GDM1 (cell line): ENCODE data around the gene CWC22.
"Not testable (repeated sequence)": the region's sequence is repeated elsewhere in the genome, so short reads cannot be mapped to it uniquely, and the experiment has no call there.

Source experiments
- DNase-seq: peaks from one replicate; lab custom pipeline; 2025; lab: John Stamatoyannopoulos, UW

CWC22 gene

GRCh38 chr2:180006781-180007579, at the start of gene CWC22:
TSS of gene CWC22 (minus strand) at chr2:180007297. CDS start at chr2:179993341, 13,956 bp downstream.
- DNase-seq, result peak; percentile 89

- no peak for DNase-seq
Observed at GRCh38 chr2:180056367-180057118, 49.4 kb upstream of the CWC22 start.

DNA sequence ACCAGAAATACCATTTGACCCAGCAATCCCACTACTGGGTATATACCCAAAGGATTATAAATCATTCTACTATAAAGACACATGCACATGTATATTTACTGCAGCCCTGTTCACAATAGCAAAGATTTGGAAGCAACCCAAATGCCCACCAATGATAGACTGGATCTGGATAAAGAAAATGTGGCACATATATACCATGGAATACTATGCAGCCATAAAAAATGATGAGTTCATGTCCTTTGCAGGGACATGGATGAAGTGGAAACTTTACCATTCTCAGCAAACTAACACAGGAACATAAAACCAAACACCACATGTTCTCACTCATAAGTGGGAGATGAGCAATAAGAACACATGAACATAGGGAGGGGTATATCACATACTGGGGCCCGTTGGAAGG, 47.5 kb upstream of the CWC22 start:
- not testable (repeated sequence) for DNase-seq

DNA sequence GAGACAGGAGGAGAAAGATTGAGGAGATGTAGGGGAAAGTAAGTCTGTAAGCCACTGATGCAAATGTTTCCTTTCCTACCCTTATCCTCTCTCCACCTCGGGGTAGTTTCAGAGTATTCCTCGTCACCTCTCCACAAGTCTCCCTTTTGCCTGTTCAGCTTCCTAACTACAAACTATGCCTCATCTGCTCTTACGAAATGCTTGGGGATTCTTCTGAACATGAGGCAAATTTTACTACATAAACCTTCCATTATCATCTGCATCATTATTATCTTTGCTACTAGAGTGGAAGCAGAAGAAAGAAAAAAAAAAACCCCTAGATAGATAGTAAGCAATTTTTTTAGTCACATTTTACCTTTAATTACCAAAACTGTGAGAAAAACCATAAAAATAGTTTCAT, 43.1 kb upstream of the CWC22 start:
- DNase-seq, result no peak

DNA sequence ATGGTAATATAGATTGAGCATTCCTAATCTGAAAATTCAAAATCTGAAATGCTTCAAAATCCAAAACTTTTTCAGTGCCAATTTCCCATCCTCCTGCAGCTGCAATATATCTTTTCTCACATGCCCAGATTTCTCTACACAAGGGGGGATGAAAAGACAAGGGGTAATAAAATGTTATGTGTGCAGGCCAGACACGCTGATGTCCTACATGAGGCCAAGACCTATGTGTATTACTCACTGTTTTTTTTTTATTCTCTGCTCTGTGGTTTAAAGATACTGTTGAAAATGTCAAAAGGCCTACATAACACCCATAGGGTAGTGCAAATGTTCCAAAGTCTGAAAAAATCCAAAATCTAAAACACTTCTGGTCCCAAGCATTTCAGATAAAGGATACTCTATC, 41.2 kb upstream of the CWC22 start:
- no peak for DNase-seq

- no peak for DNase-seq
Observed at GRCh38 chr2:180046776-180047175, 39.7 kb upstream of the CWC22 start.

- DNase-seq, result no peak
Observed at GRCh38 chr2:180046202-180046601, 39.1 kb upstream of the CWC22 start.

DNA sequence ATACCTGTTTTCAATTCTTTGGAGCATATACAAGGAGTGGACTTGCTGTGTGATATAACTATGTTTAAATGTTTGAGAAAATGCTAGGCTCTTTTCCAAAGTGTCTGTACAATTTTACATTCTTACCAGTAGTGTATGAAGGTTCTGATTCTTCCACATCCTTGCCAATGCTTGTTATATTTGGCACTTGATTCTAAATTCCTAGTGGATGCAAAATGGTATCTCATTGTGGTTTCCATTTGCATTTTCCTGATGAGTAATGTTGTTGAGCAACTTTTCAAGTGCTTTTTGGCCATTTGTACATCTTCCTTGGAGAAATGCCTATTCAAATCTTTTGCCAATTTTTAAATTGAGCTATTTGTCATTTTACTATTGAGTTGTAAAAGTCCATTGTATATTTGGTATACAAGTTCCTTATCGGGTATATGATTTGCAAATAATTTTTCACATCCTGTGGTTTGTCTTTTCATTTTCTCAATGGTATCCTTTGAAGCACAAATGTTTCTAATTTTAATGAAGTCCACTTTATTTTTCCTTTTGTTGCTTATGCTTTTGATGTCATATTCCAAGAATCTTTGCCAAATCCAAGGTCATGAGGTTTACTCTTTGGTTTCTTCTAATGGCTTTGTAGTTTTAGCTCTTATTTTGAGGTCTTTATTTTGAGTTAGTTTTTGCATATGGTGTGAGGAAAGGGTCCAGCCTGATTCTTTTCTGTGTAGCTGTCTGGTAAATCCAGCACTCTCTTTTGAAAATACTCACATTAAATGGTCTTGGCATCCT, 33.2 kb upstream of the CWC22 start:
- DNase-seq, result no peak

- DNase-seq, result no peak
Observed at GRCh38 chr2:180038997-180039396, 31.9 kb upstream of the CWC22 start.

DNA sequence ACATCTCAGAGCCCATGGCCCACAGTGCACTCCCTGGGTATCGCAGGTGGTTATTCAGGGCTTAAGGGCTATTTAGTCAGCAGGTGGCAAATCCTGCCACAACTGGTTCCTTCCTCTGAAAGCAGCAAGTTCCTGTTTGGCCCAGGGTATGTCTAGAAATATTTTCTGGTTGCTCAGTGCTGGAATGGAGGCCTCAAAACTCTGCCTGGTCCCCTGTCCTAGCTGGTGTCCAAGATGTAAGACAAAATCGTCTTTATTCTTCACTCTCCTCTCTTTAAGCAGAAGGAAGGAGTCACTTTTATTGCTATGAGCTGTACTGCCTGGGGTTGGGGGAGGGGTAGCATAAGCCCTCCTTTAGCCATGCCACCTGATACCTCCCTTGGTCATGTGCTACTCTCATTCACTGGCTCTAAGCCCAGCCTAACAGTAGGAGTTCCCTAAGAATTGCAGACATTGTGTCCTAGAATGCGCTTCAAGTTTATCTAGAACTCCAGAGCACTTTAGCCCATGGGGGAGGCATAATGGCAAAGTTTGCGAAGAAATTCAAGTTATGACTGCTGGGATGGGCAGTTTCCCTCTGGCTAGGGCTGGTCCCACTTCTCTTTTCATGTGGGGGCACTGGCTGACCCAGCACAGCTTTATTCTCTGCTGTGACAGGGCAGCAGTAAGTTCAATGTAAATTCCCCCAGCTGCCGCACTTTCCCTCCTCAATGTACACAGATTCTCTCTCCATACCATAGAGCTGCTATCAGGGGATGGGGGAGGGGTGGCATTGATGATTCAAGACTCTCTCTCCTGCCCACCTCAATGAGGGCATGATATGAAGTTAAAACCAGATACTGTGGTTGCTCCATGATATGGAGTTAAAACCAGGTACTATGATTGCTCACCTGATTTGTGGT, 27.1 kb upstream of the CWC22 start:
- DNase-seq, result peak; percentile 38

DNA sequence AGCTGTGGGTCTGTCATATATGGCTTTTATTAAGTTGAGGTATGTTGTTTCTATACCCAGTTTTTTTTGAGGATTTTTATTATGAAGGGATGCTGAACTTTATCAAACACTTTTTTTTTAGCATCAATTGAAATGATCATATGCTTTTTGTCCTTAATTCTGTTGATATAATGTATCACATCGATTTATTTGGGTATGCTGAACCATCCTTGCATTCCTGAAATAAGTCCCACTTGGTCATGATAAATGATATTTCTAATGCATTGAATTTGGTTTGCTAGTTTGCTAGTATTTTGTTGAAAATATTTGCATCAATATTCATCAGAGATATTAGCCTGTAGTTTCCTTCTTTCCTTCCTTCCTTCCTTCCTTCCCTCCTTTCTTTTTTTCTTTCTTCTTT, 22.5 kb upstream of the CWC22 start:
- no peak for DNase-seq

GRCh38 chr2:180021850-180022249, 14.8 kb upstream of the CWC22 start:
- DNase-seq, result no peak

DNA sequence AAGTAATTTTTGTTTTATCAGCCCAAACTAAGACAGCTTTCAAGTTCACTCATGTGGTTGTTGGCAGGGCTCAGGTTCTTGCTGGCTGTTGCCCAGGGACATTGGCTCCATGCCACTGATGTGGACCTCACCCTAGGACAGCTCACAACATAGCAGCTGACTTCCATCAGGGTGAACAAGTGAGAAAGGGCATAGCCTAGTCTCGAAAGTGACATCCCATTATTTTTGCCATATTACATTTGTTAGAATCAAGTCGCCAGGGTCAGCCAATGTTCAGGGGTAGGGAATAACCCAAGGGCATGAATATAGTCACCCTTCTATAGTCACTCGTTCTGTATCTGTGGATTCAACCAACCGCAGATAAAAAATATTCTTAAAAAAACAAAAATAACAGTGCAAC, 10.7 kb upstream of the CWC22 start:
- DNase-seq, result no peak

GRCh38 chr2:180016937-180017336, 9.8 kb upstream of the CWC22 start:
- no peak for DNase-seq

GRCh38 chr2:180015951-180016709, 9.0 kb upstream of the CWC22 start:
- DNase-seq, result no peak

DNA sequence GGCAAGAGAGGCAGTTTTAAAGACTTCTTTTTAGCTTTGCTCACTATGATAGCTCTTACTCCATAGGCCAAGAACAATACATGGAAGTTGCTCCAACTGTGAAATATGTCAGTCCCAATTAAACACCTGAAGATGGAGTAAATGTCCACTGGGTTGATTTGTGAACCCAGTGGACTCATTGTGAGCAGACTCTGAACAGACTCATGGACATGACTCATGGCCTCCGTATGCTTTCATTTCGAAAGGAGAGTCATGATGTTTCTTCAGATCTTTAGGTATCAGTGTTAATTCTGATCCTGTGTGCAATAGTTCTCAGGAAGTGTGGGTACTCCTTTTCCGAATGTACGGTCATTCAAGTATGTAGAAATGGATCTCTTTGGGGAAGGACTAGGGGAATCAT, 5.4 kb upstream of the CWC22 start:
- DNase-seq, result no peak

- no peak for DNase-seq
Observed at GRCh38 chr2:180010701-180011100, 3.6 kb upstream of the CWC22 start.

DNA sequence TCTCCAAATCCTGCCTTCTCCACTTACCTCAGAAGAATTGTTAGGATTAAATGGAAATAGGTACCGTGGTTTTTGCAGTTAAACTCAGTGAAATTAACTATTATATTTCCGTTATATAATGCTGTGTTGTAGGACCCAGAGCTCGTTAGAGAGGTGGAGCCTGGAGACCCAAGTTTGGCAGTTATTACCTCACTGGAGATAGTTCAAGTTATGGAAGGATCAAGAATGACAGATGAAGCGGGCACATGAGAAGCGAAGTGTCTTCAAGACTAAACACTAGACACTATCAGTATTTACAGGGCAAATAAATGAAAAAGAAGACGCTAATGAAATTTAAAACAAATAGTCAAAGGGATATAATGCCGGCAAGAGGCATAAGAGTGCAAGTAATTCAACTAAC, 866 bp downstream of the CWC22 start:
- DNase-seq, result no peak

DNA sequence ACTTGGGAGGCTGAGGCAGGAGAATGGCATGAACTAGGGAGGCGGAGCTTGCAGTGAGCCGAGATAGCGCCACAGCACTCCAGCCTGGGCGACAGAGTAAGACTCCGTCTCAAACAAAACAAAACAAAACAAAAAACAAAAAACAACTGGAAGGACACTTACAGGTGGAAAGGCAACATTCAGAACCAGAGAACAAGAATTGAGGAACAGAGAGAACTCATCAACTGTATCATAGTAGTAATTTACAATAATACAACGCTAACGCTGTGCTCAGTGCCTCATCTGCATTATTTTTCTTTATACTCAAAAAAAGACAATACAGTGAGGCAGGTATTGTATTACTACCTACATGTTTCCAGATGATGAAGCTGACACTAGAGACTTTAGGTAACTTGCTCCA, 1.6 kb downstream of the CWC22 start:
- DNase-seq, result not testable (repeated sequence)

GRCh38 chr2:180004731-180005130, 2.4 kb downstream of the CWC22 start:
- DNase-seq, result no peak

DNA sequence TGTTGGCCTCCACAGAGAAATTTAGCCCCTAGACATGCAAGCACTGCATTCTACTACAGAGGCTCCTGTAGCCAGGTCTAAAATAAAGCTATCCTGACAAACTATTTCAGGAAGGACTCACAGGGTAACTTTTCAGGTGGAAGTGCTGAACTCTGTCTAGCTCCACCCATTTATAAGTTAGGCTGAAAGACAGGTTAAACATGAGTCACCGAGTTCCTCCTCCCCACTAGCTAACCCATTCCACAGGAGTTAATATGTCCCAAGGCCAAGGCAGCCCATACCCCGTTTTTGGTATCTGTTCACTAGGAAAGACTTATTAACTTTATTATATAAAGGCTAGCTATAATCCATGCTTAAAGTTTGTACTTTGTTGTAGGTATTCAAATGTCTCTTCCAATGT, 3.5 kb downstream of the CWC22 start:
- no peak for DNase-seq
